Inflammatory macrophage treated with lipopolysaccharide for 4 hours (primary cell): ENCODE data around the gene RFT1.
A peak's percentile ranks its signal among the peaks of the same experiment; 100 is the strongest.
"Not testable (repeated sequence)": the region's sequence is repeated elsewhere in the genome, so short reads cannot be mapped to it uniquely, and the experiment has no call there.

Experiments used
- DNase-seq: peaks from one replicate; pipeline ENCODE4 v3.0.0-alpha.2; 2020

RFT1 gene

GRCh38 chr3:53163444-53164387, 33.5 kb upstream of the RFT1 start:
- no peak for DNase-seq

- no peak for DNase-seq
Measured at GRCh38 chr3:53162672-53163443, 32.6 kb upstream of the RFT1 start.

GRCh38 chr3:53161820-53162671, 31.8 kb upstream of the RFT1 start:
- peak; percentile 87 for DNase-seq

- peak; percentile 76 for DNase-seq
Measured at GRCh38 chr3:53161450-53161819, 31.2 kb upstream of the RFT1 start.

- DNase-seq: peak; percentile 87
Measured at GRCh38 chr3:53160660-53161449, 30.6 kb upstream of the RFT1 start, which contains the start of gene PRKCD. Gene PRKCD, plus strand, starts transcription at chr3:53161209. Its CDS starts 17,214 bp downstream, at chr3:53178423.

GRCh38 chr3:53160061-53160659, 29.9 kb upstream of the RFT1 start:
- no peak for DNase-seq

GRCh38 chr3:53159156-53160060, 29.2 kb upstream of the RFT1 start:
- peak; percentile 25 for DNase-seq

- peak; percentile 39 for DNase-seq
Measured at GRCh38 chr3:53158765-53159155, 28.5 kb upstream of the RFT1 start.

- no peak for DNase-seq
Measured at GRCh38 chr3:53157974-53158580, 27.8 kb upstream of the RFT1 start.

GRCh38 chr3:53156368-53156834, 26.2 kb upstream of the RFT1 start:
- no peak for DNase-seq

GRCh38 chr3:53155760-53156159, 25.5 kb upstream of the RFT1 start:
- DNase-seq: no peak

GRCh38 chr3:53154881-53155285, 24.6 kb upstream of the RFT1 start:
- DNase-seq: no peak

GRCh38 chr3:53153980-53154379, 23.7 kb upstream of the RFT1 start:
- DNase-seq: no peak

- DNase-seq: no peak
Measured at GRCh38 chr3:53153264-53153823, 23.1 kb upstream of the RFT1 start.

GRCh38 chr3:53151870-53152660, 21.8 kb upstream of the RFT1 start:
- DNase-seq: peak; percentile 37

GRCh38 chr3:53151465-53151864, 21.2 kb upstream of the RFT1 start:
- DNase-seq: no peak

GRCh38 chr3:53151086-53151438, 20.8 kb upstream of the RFT1 start:
- DNase-seq: not testable (repeated sequence)

GRCh38 chr3:53150247-53151085, 20.2 kb upstream of the RFT1 start:
- peak; percentile 24 for DNase-seq
